K562 (cell line): ENCODE data around the gene PLEKHM2. TPM values are rescaled to one million over a fixed set of nuclear protein-coding genes. Genes with fewer than 3 reads are reported as not detected.

Source experiments
- ATAC-seq: fragments of 200-7000 bp; cut with Tn5 transposase; 3 replicates; pipeline ENCODE4 v1.9.1; 2020; ENCODE audit warnings: moderate library complexity
- BruUV-seq: library from RNA; stranded (reverse); fragments of 400-500 nt; replicated peaks from 2 replicates; lab custom pipeline; 2021; lab: Mats Ljungman, UMichigan
- CTCF ChIA-PET: fragments of 300-600 bp; formaldehyde crosslinking; extraction: SDS; loops from one replicate; lab custom pipeline; 2021; ENCODE audit warnings: low intra/inter-chr PET ratio; lab: Yijun Ruan, JAX
- POLR2A ChIA-PET: fragments of 300-600, 350-650 bp; sonication (Branson Sonifier 250); formaldehyde crosslinking; extraction: SDS; loops from one replicate; lab custom pipeline; 2021; ENCODE audit warnings: antibody characterized with exemption, inconsistent platforms; lab: Yijun Ruan, JAX
- DNase-seq, 4 experiments: peaks; one replicate each; pipeline versions ENCODE4 v3.0.0 to v3.0.0-alpha.2; 2011 to 2018; ENCODE audit warnings: low spot score in 3 of 4, mixed read lengths in 3 of 4; ENCODE audit errors: extremely low read depth in 1 of 4
- FAIRE-seq: peaks from 2 replicates; lab custom pipeline; 2011; peaks lifted over from hg19 to GRCh38; lab: Jason Lieb, UNC
- H2AFZ ChIP-seq: 2 replicates; pipeline ENCODE4 v1.6.0; 2011; ENCODE audit warnings: low read depth, low read length, control low read depth, inconsistent platforms
- H3K27ac ChIP-seq: fragments of 200-600 bp; 3 replicates; pipeline ENCODE4 v1.8.0; 2011; ENCODE audit warnings: low read depth, mild to moderate bottlenecking, control low read depth, inconsistent platforms, low read length, moderate library complexity, mixed read lengths; ENCODE audit errors: extremely low read depth
- H3K27me3 ChIP-seq, 2 experiments: fragments of 300-600 bp in 1 of 2; 2 replicates in 1 of 2; 3 replicates in 1 of 2; pipeline versions ENCODE4 v1.6.0 to v1.8.0; 2011; ENCODE audit warnings: inconsistent platforms in 2 of 2, low read length in 2 of 2, mild to moderate bottlenecking in 1 of 2, mixed read lengths in 1 of 2, moderate library complexity in 1 of 2; ENCODE audit not compliant: control insufficient read depth in 2 of 2, insufficient read depth in 2 of 2
- H3K36me3 ChIP-seq: fragments of 300-600 bp; 3 replicates; pipeline ENCODE4 v1.8.0; 2011; ENCODE audit warnings: mild to moderate bottlenecking, low read length, inconsistent platforms; ENCODE audit not compliant: control insufficient read depth, insufficient read depth
- H3K4me1 ChIP-seq, 2 experiments: fragments of 200-600 bp in 1 of 2; replicated peaks in 1 of 2; 2 replicates in 1 of 2; 3 replicates in 1 of 2; pipeline versions ENCODE4 v1.5.1 to v1.8.0; 2011; ENCODE audit warnings: inconsistent platforms in 2 of 2, low read length in 2 of 2, mild to moderate bottlenecking in 1 of 2, mixed read lengths in 1 of 2, moderate library complexity in 1 of 2; ENCODE audit not compliant: control insufficient read depth in 2 of 2, insufficient read depth in 2 of 2
- H3K4me2 ChIP-seq: 2 replicates; pipeline ENCODE4 v1.6.1; 2011; ENCODE audit warnings: low read length, control low read depth, inconsistent platforms, mixed read lengths; ENCODE audit not compliant: insufficient read depth
- H3K4me3 ChIP-seq: fragments of 200-600 bp; sonication (generic), shearing (Covaris generic); 2 replicates; pipeline ENCODE4 v1.5.1; 2016; ENCODE audit warnings: control low read depth, inconsistent platforms
- H3K79me2 ChIP-seq: fragments of 200-600 bp; 3 replicates; pipeline ENCODE4 v1.8.0; 2011; ENCODE audit warnings: low read length, inconsistent platforms; ENCODE audit not compliant: control insufficient read depth, insufficient read depth
- H3K9ac ChIP-seq, 2 experiments: 2 replicates each; pipeline versions ENCODE4 v1.6.0 to v1.6.1; 2011; ENCODE audit warnings: low read depth in 2 of 2, low read length in 2 of 2, control low read depth in 1 of 2, inconsistent platforms in 1 of 2, mild to moderate bottlenecking in 1 of 2, mixed read lengths in 1 of 2; ENCODE audit not compliant: insufficient read depth in 1 of 2
- H3K9me1 ChIP-seq: one replicate; pipeline ENCODE4 v1.6.0; 2011; ENCODE audit warnings: inconsistent platforms, mild to moderate bottlenecking, low read length, moderate library complexity; ENCODE audit not compliant: control insufficient read depth, insufficient read depth
- H3K9me3 ChIP-seq: replicated peaks from 2 replicates; pipeline ENCODE4 v1.5.1; 2011; ENCODE audit warnings: low read depth, low read length, inconsistent platforms; ENCODE audit not compliant: control insufficient read depth, insufficient read depth
- H4K20me1 ChIP-seq: replicated peaks from 2 replicates; pipeline ENCODE4 v1.6.1; 2011; ENCODE audit warnings: low read length, inconsistent platforms, mixed read lengths; ENCODE audit not compliant: control insufficient read depth, insufficient read depth
- CHD2 ChIP-seq: IDR thresholded peaks from 2 replicates; pipeline ENCODE4 v1.6.1; 2011; ENCODE audit warnings: low read depth, low read length
- EHMT2 ChIP-seq: fragments of 450-650 bp; IDR thresholded peaks from 2 replicates; pipeline ENCODE4 v1.6.1; 2018; ENCODE audit warnings: antibody characterized with exemption
- HNRNPH1 ChIP-seq: fragments of 200-400 bp; formaldehyde crosslinking; optimal IDR thresholded peaks from 2 replicates; pipeline ENCODE3; 2017; ENCODE audit warnings: low read depth, mild to moderate bottlenecking, low read length, moderate library complexity
- NR2C2 ChIP-seq, 2 experiments: fragments of 200-800 bp in 1 of 2; sonication (Bioruptor generic) in 1 of 2; sonication (generic) in 1 of 2; formaldehyde crosslinking in 1 of 2; IDR thresholded peaks; 2 replicates each; pipeline versions ENCODE4 v1.6.1 to v1.8.0; 2016 to 2022; ENCODE audit warnings: mild to moderate bottlenecking in 1 of 2, missing compliant biosample characterization in 1 of 2, missing genetic modification characterization in 1 of 2, missing genetic modification reagents in 1 of 2
- SAFB ChIP-seq: fragments of 200-400 bp; formaldehyde crosslinking; IDR thresholded peaks from 2 replicates; pipeline ENCODE4 v1.6.1; 2017; ENCODE audit warnings: low read depth, low read length, borderline replicate concordance
- ZNF324 ChIP-seq: fragments of 250-450 bp; sonication (Bioruptor Pico); IDR thresholded peaks from 2 replicates; pipeline ENCODE4 v1.4.0; 2020; ENCODE audit warnings: mild to moderate bottlenecking
- ZNF699 ChIP-seq: fragments of 250-450 bp; sonication (Bioruptor Pico); IDR thresholded peaks from 2 replicates; pipeline ENCODE4 v1.8.0; 2021; ENCODE audit warnings: mild to moderate bottlenecking, moderate library complexity; ENCODE audit not compliant: insufficient replicate concordance
- WGBS: fragments of 100-300 bp; shearing (Covaris generic); methylation state at CpG from one replicate; pipeline ENCODE4 v1.1.6; 2016; ENCODE audit warnings: low coverage, mixed read lengths; ENCODE audit not compliant: insufficient coverage; ENCODE audit errors: missing lambda C conversion rate; 5-methylcytosine and 5-hydroxymethylcytosine counted together
- in situ Hi-C: fragments of 300-500 bp; cut with MboI; formaldehyde crosslinking; loops from 4 replicates; pipeline ENCODE4 v1.15.0; 2018; ENCODE audit warnings: inconsistent platforms, mixed read lengths
- intact Hi-C: fragments of 100-400 bp; cut with micrococcal nuclease; formaldehyde crosslinking; loops from 2 replicates; pipeline ENCODE4 v1.14.2; 2022
- polyA plus RNA-seq, 8 experiments: library from polyadenylated mRNA; depleted of rRNA in 4 of 8; stranded (reverse) in 5 of 8; unstranded in 3 of 8; fragments of >200 nt; fragmentation: Nextera tagmentation in 2 of 8; fragmentation: Illumina TruSeq in 1 of 8; extraction: Ambion mirVana in 2 of 8; extraction: Trizol in 1 of 8; gene quantifications; 2 replicates each; pipeline versions ENCODE4 v1.2.1 to v1.2.3, GENCODE V29; 2011 to 2014; ENCODE audit warnings: inconsistent platforms in 1 of 8, missing spikeins in 1 of 8
- total RNA-seq, 7 experiments: library from RNA; depleted of rRNA in 6 of 7; stranded (reverse); fragments of >200 nt in 6 of 7; fragmentation: Illumina TruSeq in 2 of 7; extraction: Trizol in 2 of 7; gene quantifications; 2 replicates each; pipeline versions ENCODE4 v1.2.1 to v1.2.3, GENCODE V29; 2011 to 2021; ENCODE audit warnings: low replicate concordance in 1 of 7
- TF ChIP-seq, protein P1 (sequence below): fragments of 450-650 bp; IDR thresholded peaks from 2 replicates; pipeline ENCODE4 v1.6.1; 2016
- TF ChIP-seq, protein P2 (sequence below): sonication (generic); formaldehyde crosslinking; IDR thresholded peaks from 2 replicates; pipeline ENCODE4 v1.8.1; 2023; ENCODE audit warnings: mild to moderate bottlenecking, missing genetic modification reagents
- TF ChIP-seq, protein P3 (sequence below), 3 experiments: IDR thresholded peaks in 2 of 3; conservative IDR thresholded peaks in 1 of 3; 2 replicates each; pipeline ENCODE4 v1.5.1; 2011 to 2012; ENCODE audit warnings: low read length in 3 of 3, mild to moderate bottlenecking in 3 of 3, control low read depth in 2 of 3, improper control_type of control experiment in 1 of 3, inconsistent platforms in 1 of 3, low read depth in 1 of 3, mixed read lengths in 1 of 3, moderate library complexity in 1 of 3; ENCODE audit not compliant: insufficient read depth in 2 of 3
- TF ChIP-seq, protein P4 (sequence below): sonication (generic); formaldehyde crosslinking; IDR thresholded peaks from 2 replicates; pipeline ENCODE4 v1.8.1; 2022; ENCODE audit warnings: missing genetic modification reagents

Gene PLEKHM2
- total and polyA plus RNA-seq, 9 of the 15 experiments (the other 6 are each of a cell fraction or from before 2014, with no cell fraction given) = 0.27 to 63.7 (median 33.2) TPM

DNA sequence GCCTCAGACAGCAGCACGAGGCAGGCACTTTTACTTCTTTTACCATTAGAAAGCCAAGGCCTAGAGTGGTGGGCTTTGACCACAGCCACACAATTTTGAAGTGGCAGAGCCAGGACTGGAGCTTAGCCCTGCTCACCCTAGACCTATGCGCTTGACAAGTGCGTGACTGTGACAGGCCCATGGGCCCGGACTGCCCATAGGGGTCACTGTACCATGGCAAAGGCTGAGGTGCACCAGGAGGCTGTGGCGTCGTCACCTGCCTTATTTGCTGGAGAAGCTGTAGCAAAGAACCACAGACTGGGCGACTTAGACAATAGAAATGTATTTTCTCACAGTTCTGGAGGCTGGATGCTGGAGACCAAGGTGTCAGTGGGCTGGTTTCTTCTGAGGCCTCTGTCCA is 55.6 kb downstream of the PLEKHM2 start:
- H3K36me3 ChIP-seq = 0 out of 3 replicates have a peak, but pooled peaks cover 4% of the 10 kb centered on the region
- no peaks in the 10 kb centered on the region for H3K9me1 ChIP-seq
- peak; percentile 49 for ATAC-seq
- in situ Hi-C loops = no loop called here
- DNase-seq = peak in 1 of 4 experiments; percentile 32
- H4K20me1 ChIP-seq = no peaks in the 10 kb centered on the region; the same call in none of the 2 replicates
- H3K9ac ChIP-seq = no peak overlapping the region
- no TSS peak for BruUV-seq
- FAIRE-seq = peak; percentile 71
- no peaks in the 10 kb centered on the region for H3K79me2 ChIP-seq
- TF ChIP-seq, protein P1, sequence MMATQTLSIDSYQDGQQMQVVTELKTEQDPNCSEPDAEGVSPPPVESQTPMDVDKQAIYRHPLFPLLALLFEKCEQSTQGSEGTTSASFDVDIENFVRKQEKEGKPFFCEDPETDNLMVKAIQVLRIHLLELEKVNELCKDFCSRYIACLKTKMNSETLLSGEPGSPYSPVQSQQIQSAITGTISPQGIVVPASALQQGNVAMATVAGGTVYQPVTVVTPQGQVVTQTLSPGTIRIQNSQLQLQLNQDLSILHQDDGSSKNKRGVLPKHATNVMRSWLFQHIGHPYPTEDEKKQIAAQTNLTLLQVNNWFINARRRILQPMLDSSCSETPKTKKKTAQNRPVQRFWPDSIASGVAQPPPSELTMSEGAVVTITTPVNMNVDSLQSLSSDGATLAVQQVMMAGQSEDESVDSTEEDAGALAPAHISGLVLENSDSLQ = no peak
- TF ChIP-seq, protein P2, sequence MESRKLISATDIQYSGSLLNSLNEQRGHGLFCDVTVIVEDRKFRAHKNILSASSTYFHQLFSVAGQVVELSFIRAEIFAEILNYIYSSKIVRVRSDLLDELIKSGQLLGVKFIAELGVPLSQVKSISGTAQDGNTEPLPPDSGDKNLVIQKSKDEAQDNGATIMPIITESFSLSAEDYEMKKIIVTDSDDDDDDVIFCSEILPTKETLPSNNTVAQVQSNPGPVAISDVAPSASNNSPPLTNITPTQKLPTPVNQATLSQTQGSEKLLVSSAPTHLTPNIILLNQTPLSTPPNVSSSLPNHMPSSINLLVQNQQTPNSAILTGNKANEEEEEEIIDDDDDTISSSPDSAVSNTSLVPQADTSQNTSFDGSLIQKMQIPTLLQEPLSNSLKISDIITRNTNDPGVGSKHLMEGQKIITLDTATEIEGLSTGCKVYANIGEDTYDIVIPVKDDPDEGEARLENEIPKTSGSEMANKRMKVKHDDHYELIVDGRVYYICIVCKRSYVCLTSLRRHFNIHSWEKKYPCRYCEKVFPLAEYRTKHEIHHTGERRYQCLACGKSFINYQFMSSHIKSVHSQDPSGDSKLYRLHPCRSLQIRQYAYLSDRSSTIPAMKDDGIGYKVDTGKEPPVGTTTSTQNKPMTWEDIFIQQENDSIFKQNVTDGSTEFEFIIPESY (CRISPR knock-in tag) = 0 out of 2 replicates have a peak, but pooled peaks have one; percentile 17
- TF ChIP-seq, protein P3, sequence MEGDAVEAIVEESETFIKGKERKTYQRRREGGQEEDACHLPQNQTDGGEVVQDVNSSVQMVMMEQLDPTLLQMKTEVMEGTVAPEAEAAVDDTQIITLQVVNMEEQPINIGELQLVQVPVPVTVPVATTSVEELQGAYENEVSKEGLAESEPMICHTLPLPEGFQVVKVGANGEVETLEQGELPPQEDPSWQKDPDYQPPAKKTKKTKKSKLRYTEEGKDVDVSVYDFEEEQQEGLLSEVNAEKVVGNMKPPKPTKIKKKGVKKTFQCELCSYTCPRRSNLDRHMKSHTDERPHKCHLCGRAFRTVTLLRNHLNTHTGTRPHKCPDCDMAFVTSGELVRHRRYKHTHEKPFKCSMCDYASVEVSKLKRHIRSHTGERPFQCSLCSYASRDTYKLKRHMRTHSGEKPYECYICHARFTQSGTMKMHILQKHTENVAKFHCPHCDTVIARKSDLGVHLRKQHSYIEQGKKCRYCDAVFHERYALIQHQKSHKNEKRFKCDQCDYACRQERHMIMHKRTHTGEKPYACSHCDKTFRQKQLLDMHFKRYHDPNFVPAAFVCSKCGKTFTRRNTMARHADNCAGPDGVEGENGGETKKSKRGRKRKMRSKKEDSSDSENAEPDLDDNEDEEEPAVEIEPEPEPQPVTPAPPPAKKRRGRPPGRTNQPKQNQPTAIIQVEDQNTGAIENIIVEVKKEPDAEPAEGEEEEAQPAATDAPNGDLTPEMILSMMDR (IDR thresholded peaks at IDR 0.05 in 2 of 3, conservative IDR thresholded peaks at IDR 0.05 in 1 of 3; ENCODE audit: insufficient read depth in 2 of 3, low read depth in 1 of 3, low read length in 3 of 3) = peak; percentile 33 to 61 (median 38); a peak in 4 of 6 replicates
- no peak for TF ChIP-seq CHD2
- TF ChIP-seq, protein P4, sequence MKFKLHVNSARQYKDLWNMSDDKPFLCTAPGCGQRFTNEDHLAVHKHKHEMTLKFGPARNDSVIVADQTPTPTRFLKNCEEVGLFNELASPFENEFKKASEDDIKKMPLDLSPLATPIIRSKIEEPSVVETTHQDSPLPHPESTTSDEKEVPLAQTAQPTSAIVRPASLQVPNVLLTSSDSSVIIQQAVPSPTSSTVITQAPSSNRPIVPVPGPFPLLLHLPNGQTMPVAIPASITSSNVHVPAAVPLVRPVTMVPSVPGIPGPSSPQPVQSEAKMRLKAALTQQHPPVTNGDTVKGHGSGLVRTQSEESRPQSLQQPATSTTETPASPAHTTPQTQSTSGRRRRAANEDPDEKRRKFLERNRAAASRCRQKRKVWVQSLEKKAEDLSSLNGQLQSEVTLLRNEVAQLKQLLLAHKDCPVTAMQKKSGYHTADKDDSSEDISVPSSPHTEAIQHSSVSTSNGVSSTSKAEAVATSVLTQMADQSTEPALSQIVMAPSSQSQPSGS (CRISPR knock-in tag) = no peak
- TF ChIP-seq SAFB = no peak
- no peak for TF ChIP-seq HNRNPH1
- TF ChIP-seq NR2C2 (CRISPR knock-in tag; IDR thresholded peaks at IDR 0.05) = no peak
- TF ChIP-seq NR2C2 (tag; IDR thresholded peaks at IDR 0.05) = no peak
- 0 out of 2 replicates have a peak, but pooled peaks have one; percentile 16 for TF ChIP-seq EHMT2
- TF ChIP-seq ZNF324 (CRISPR knock-in tag) = no peak
- no peak for TF ChIP-seq ZNF699 (CRISPR knock-in tag)
- TF ChIP-seq, all 486 proteins: peak for 3
- H3K9me3 ChIP-seq = no peaks in the 10 kb centered on the region
- no peak overlapping the region for H3K4me2 ChIP-seq
- no peak overlapping the region for H3K27ac ChIP-seq
- ChIA-PET POLR2A (interaction anchor here (0.6 kb wide), 1 partner anchor 440 kb away, joined by 6 read pairs; no protein-coding TSS in a partner anchor), CTCF (no interaction called here)
- H3K27me3 ChIP-seq = no peaks in the 10 kb centered on the region
- WGBS = 40% methylated on average over 7 of the region's 7 CpGs
- intact Hi-C loops = no loop called here
- H3K4me1 ChIP-seq = peaks cover 3 to 69% of the 10 kb centered on the region in 2 experiments; a peak in 4 of 5 replicates
- H2AFZ ChIP-seq = no peak overlapping the region
- H3K4me3 ChIP-seq = no peak overlapping the region
